GM08714 (cell line): ENCODE measurements around the gene KCNA2.

Experiments
- H3K4me3 ChIP-seq: fragments of 200-500 bp; sonication (Bioruptor generic); 2 replicates; pipeline ENCODE4 v1.5.1; 2014; ENCODE audit warnings: mild to moderate bottlenecking, low read length, inconsistent platforms
- ZNF274 ChIP-seq: IDR thresholded peaks from 2 replicates; pipeline ENCODE4 v1.6.1; 2012; ENCODE audit warnings: mild to moderate bottlenecking, low read depth, low read length

Gene KCNA2

GRCh38 chr1:110634455-110635311 is 28.5 kb upstream of the KCNA2 start:
- no peak for TF ChIP-seq ZNF274
- no peak overlapping the region; the same call in 1 of the 2 replicates for H3K4me3 ChIP-seq

- no peak overlapping the region; the same call in 1 of the 2 replicates for H3K4me3 ChIP-seq
- TF ChIP-seq ZNF274 = no peak
Measured at GRCh38 chr1:110634086-110634454, 27.9 kb upstream of the KCNA2 start.

GRCh38 chr1:110633646-110634030 is 27.5 kb upstream of the KCNA2 start:
- no peak overlapping the region for H3K4me3 ChIP-seq
- TF ChIP-seq ZNF274 = no peak

- H3K4me3 ChIP-seq = no peak overlapping the region; the same call in 1 of the 2 replicates
- TF ChIP-seq ZNF274 = no peak
Measured at GRCh38 chr1:110631836-110632620, 25.9 kb upstream of the KCNA2 start.

GRCh38 chr1:110630839-110631663 is 24.9 kb upstream of the KCNA2 start:
- no peak for TF ChIP-seq ZNF274

GRCh38 chr1:110628323-110629105 is 22.4 kb upstream of the KCNA2 start:
- H3K4me3 ChIP-seq = no peak overlapping the region
- no peak for TF ChIP-seq ZNF274

More at GRCh38 chr1:110630839-110631663, 24.9 kb upstream of the KCNA2 start:
- H3K4me3 ChIP-seq = peak overlapping the region; percentile 8; the same call in 1 of the 2 replicates

GRCh38 chr1:110627764-110628163 is 21.6 kb upstream of the KCNA2 start:
- no peak for TF ChIP-seq ZNF274
- no peak overlapping the region for H3K4me3 ChIP-seq

- TF ChIP-seq ZNF274 = no peak
- H3K4me3 ChIP-seq = no peak overlapping the region
Measured at GRCh38 chr1:110626889-110627288, 20.7 kb upstream of the KCNA2 start.

GRCh38 chr1:110620686-110621085 is 14.5 kb upstream of the KCNA2 start:
- TF ChIP-seq ZNF274 = no peak
- no peak overlapping the region for H3K4me3 ChIP-seq

- H3K4me3 ChIP-seq = peak overlapping the region; percentile 54; the same call in 1 of the 2 replicates
- TF ChIP-seq ZNF274 = no peak
Measured at GRCh38 chr1:110620250-110620615, 14.1 kb upstream of the KCNA2 start.

GRCh38 chr1:110619412-110620249 is 13.5 kb upstream of the KCNA2 start:
- no peak for TF ChIP-seq ZNF274
- peak overlapping the region; percentile 54; the same call in 1 of the 2 replicates for H3K4me3 ChIP-seq

- no peak for TF ChIP-seq ZNF274
Measured at GRCh38 chr1:110618668-110619067, 12.5 kb upstream of the KCNA2 start.

More at GRCh38 chr1:110618668-110619067, 12.5 kb upstream of the KCNA2 start:
- no peak overlapping the region for H3K4me3 ChIP-seq
